GM18907 (cell line): ENCODE measurements around the gene TBL1XR1.
"Not testable (repeated sequence)": the region's sequence is repeated elsewhere in the genome, so short reads cannot be mapped to it uniquely, and the experiment has no call there.

ENCODE experiments used
- ATAC-seq: cut with Tn5 transposase; IDR thresholded peaks from one replicate; pipeline ENCODE4 v1.9.1; 2021; ENCODE audit warnings: mild to moderate bottlenecking, moderate library complexity; ENCODE audit not compliant: unreplicated experiment

Gene TBL1XR1

GRCh38 chr3:177039490-177040274 is 157.6 kb downstream of the TBL1XR1 start:
- no peak for ATAC-seq

DNA sequence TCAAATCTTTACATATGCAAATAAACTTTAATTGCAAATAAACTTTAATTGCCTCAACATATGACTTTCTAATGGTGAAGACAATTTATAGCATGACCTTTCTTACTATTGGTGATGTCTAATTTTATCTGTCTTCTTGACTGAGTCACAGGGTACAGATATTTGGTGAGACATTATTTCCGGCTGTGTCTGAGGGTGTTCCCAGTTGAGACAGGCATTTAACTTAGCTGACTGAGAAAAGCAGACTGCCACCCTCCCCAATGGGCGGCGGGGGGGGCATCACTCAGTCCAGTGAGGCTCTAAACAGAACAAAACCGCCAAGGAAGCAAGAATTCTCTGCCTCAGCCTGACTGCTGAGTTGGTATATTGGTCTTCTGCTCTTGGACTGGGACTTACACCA is 160.0 kb downstream of the TBL1XR1 start:
- ATAC-seq = no peak

- ATAC-seq = no peak
Measured at GRCh38 chr3:177035676-177036075, 161.6 kb downstream of the TBL1XR1 start.

- ATAC-seq = no peak
Measured at GRCh38 chr3:177034832-177035475, 162.3 kb downstream of the TBL1XR1 start.

GRCh38 chr3:177026505-177027277 is 170.6 kb downstream of the TBL1XR1 start:
- no peak for ATAC-seq

GRCh38 chr3:177015881-177016280 is 181.4 kb downstream of the TBL1XR1 start:
- no peak for ATAC-seq

DNA sequence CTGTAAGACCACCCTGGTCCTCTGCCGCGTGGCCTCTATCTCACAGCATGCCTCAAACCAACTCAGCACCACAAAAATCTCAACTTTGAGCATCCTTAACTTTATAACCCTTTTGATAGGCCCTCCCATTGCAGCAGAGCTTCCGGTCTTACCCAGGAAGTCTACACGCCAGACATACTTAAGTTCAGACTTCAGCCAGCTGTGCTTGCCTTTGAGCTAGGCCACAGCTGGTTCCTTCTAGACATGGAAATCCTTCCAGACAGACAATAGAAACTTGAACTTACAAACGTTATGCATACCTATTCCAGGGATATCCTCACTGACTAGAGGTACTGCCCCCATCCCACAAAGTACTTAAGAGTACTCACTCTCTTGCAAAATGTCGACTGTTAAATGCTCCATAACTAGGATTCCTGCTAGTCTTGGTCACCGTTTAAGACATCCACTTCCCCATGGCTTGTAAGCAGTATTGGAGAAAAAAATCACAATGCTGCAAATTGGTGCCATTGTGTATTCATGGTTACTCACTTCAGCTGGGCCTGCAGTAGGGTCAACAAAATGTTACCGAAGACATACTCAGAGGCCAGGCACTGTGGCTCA is 183.5 kb downstream of the TBL1XR1 start:
- no peak for ATAC-seq

DNA sequence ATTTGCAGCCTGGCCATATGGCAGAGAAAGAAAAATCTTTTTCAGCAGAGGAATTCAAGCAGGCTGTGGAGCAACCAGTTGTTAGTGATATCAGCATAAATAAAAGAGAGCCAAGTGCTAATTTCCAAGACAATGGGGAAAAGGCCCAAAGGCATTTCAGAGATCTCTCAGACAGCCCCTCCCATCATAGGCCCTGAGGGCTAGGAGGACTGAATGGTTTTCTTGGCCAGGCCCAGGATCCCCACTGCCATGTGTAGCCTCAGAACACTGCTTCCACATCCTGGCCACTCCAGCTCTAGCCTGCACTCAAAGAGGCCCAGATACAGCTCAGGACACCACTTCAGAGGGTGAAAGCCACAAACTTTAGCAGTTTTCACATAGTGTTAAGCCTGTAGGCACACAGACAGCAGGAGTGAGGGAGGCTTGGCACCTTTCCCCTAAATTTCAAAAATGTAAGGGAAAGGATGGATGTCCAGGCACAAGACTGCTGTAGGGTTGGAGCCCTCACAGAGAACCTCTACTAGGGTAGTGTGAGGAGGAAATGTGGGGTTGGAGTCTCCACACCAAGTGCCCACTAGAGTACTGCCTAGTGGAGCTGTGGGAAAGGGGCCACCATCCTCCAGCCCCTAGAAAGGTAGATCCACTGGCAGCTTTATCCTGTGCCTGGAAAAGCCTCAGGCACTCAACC is 191.4 kb downstream of the TBL1XR1 start:
- no peak for ATAC-seq

GRCh38 chr3:177000159-177000558 is 197.1 kb downstream of the TBL1XR1 start:
- ATAC-seq = not testable (repeated sequence)

GRCh38 chr3:176995946-176996345 is 201.3 kb downstream of the TBL1XR1 start:
- ATAC-seq = no peak

- no peak for ATAC-seq
Measured at GRCh38 chr3:176994891-176995781, 202.1 kb downstream of the TBL1XR1 start.

GRCh38 chr3:176994393-176994792 is 202.9 kb downstream of the TBL1XR1 start:
- no peak for ATAC-seq

GRCh38 chr3:176992978-176993377 is 204.3 kb downstream of the TBL1XR1 start:
- no peak for ATAC-seq

DNA sequence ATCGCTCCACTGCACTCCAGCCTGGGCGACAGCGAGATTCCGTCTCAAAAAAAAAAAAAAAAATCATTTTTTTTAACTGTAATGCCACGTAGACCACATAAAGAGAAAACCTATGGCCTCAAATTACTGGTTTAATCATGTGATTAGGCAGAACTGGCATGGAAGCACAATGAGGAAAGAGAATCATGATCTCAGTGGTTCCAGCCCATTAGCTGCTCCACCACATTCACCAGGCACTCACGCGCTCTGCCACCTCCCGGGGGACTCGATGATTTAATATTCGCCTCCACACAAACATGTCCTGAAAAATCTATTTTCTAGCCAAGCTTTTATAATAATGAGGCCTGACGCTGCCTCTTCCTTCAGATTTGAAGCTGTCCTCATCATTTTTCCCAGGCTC is 204.7 kb downstream of the TBL1XR1 start:
- ATAC-seq = no peak

DNA sequence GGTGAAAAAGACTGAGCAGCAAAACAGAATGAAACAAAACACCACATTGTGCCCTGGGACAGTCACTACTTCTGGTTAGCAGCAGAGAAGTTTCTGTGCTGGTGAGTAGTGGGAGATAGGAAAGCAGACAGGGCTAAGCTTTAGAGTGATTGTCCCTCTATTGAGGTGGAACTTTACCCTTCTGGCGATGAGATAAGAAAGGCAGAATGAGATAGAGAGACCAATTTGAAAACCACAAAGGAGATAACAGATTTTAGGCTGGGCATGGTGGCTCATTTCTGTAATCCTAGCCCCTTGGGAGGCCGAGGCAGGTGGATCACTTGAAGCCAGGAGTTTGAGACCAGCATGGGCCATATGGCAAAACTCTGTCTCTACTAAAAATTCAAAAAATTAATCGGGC is 208.5 kb downstream of the TBL1XR1 start:
- no peak for ATAC-seq

- ATAC-seq = no peak
Measured at GRCh38 chr3:176987901-176988650, 209.2 kb downstream of the TBL1XR1 start.

DNA sequence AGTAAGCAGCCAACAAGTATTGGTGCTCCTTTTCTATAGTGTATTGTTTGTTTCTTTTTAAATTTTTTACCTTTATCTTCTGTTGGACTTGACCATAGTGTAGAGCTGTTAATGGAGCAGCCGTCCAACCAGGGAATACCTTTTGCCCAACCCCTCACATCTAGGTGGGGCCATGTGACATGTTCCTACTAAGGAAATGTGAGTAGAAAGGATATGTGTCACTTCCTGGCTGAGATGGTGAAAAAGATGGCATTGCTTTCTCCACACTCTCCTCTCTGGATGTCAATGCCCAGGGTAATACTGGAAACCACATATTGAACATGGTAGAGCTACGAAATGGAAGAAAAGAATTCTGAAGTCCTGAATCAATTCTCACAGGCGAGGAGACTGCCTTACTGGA is 218.8 kb downstream of the TBL1XR1 start:
- ATAC-seq = no peak

GRCh38 chr3:176977331-176977730 is 220.0 kb downstream of the TBL1XR1 start:
- ATAC-seq = no peak

DNA sequence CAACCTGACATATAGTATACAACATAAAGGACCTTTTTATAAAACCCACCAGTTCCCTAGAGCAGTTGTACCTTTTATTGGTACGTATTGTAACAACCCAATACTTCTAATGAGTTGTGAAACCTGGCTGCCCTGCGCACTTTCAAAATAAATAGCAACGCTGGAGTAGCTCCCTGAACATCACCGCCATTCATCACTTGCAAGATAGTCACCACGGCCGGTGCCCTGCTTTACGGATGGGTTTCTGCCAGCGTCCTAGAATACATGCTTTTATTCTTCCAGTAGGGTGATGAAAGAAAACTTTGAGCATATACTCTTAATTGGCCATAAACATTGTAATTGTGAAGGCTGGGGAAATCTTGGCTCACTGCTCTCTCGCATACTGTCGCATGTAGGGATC is 220.7 kb downstream of the TBL1XR1 start:
- ATAC-seq = no peak
